Suprapubic skin (tissue), 4 donors: ENCODE measurements around the gene ST6GALNAC1. TPM values are rescaled to one million over a fixed set of nuclear protein-coding genes. Genes with fewer than 3 reads are reported as not detected.

ENCODE experiments used
- DNase-seq, 2 donors: peaks; one replicate each; pipeline ENCODE4 v3.0.0-alpha.2; 2019; ENCODE audit warnings: low spot score in 2 of 2
- H3K27ac ChIP-seq: fragments of 200-600 bp; sonication (generic); one replicate; pipeline ENCODE4 v1.5.1; 2019
- H3K27me3 ChIP-seq: fragments of 200-600 bp; sonication (generic); one replicate; pipeline ENCODE4 v1.5.1; 2019
- H3K36me3 ChIP-seq: fragments of 200-600 bp; sonication (generic); one replicate; pipeline ENCODE4 v1.5.1; 2019
- H3K4me1 ChIP-seq: fragments of 200-600 bp; sonication (generic); one replicate; pipeline ENCODE4 v1.5.1; 2019
- H3K4me3 ChIP-seq: fragments of 200-600 bp; sonication (generic); one replicate; pipeline ENCODE4 v1.5.1; 2019; ENCODE audit warnings: mild to moderate bottlenecking
- H3K9me3 ChIP-seq: fragments of 200-600 bp; sonication (generic); one replicate; pipeline ENCODE4 v1.5.1; 2019
- CTCF ChIP-seq, 2 donors: fragments of 200-600 bp in 1 of 2; fragments of 450-650 bp in 1 of 2; sonication (generic) in 1 of 2; IDR thresholded peaks; one replicate each; pipeline ENCODE4 v1.5.1; 2016 to 2019; ENCODE audit warnings: antibody characterized with exemption in 2 of 2, mild to moderate bottlenecking in 1 of 2, moderate library complexity in 1 of 2
- EP300 ChIP-seq: sonication (generic); formaldehyde crosslinking; IDR thresholded peaks from one replicate; pipeline ENCODE4 v1.6.1; 2017; ENCODE audit warnings: antibody characterized with exemption
- POLR2A ChIP-seq, 2 donors: fragments of 450-650 bp; IDR thresholded peaks; one replicate each; pipeline ENCODE4 v1.6.1; 2017; ENCODE audit warnings: antibody characterized with exemption in 2 of 2, mild to moderate bottlenecking in 2 of 2, moderate library complexity in 2 of 2
- POLR2AphosphoS5 ChIP-seq, 3 donors: sonication (generic); formaldehyde crosslinking; IDR thresholded peaks; one replicate each; pipeline ENCODE4 v1.6.1; 2017; ENCODE audit warnings: antibody characterized with exemption in 3 of 3
- WGBS: methylation state at CpG from one replicate; pipeline ENCODE4 v1.1.5; 2018; 5-methylcytosine and 5-hydroxymethylcytosine counted together
- total RNA-seq, 4 donors: library from RNA; depleted of rRNA; stranded (reverse); fragments of >200 nt; gene quantifications; one replicate each; pipeline ENCODE4 v1.1.0, GENCODE V29; 2016

The ST6GALNAC1 gene
- total RNA-seq, 4 donors from 2014 or later, result 0.38 to 3.7 (median 1.3) TPM

GRCh38 chr17:76601065-76601464 is 42.5 kb downstream of the ST6GALNAC1 start:
- no peaks in the 10 kb centered on the region for H3K27me3 ChIP-seq
- no peak for DNase-seq
- TF ChIP-seq POLR2AphosphoS5 (IDR thresholded peaks at IDR 0.05), result no peak
- no peak for TF ChIP-seq EP300
- no peak for TF ChIP-seq CTCF (IDR thresholded peaks at IDR 0.05)
- no peak overlapping the region for H3K4me3 ChIP-seq
- H3K36me3 ChIP-seq, result no peaks in the 10 kb centered on the region
- peak overlapping the region; percentile 68 for H3K27ac ChIP-seq
- peaks cover 51% of the 10 kb centered on the region for H3K4me1 ChIP-seq
- WGBS, result 65% methylated on average over 8 of the region's 8 CpGs
- H3K9me3 ChIP-seq, result no peaks in the 10 kb centered on the region

GRCh38 chr17:76599694-76600460 is 43.7 kb downstream of the ST6GALNAC1 start:
- Histone ChIP-seq H3K4me1 (peaks cover 51% of the 10 kb centered on the region), H3K36me3 (no peaks in the 10 kb centered on the region), H3K27ac (peak overlapping the region; percentile 68), H3K27me3 (no peaks in the 10 kb centered on the region), H3K9me3 (no peaks in the 10 kb centered on the region), H3K4me3 (no peak overlapping the region)
- DNase-seq, result no peak
- TF ChIP-seq CTCF (IDR thresholded peaks at IDR 0.05), result no peak
- no peak for TF ChIP-seq POLR2A (IDR thresholded peaks at IDR 0.05)
- no peak for TF ChIP-seq EP300
- no peak for TF ChIP-seq POLR2AphosphoS5 (IDR thresholded peaks at IDR 0.05)
- WGBS, result 53% methylated on average over 17 of the region's 17 CpGs

GRCh38 chr17:76598004-76598439 is 45.5 kb downstream of the ST6GALNAC1 start:
- Histone ChIP-seq H3K36me3 (no peaks in the 10 kb centered on the region), H3K27me3 (no peaks in the 10 kb centered on the region), H3K9me3 (no peaks in the 10 kb centered on the region), H3K27ac (peak overlapping the region; percentile 71), H3K4me1 (peaks cover 51% of the 10 kb centered on the region), H3K4me3 (no peak overlapping the region)
- no peak for TF ChIP-seq CTCF (IDR thresholded peaks at IDR 0.05)
- TF ChIP-seq POLR2A (IDR thresholded peaks at IDR 0.05), result no peak
- no peak for TF ChIP-seq POLR2AphosphoS5 (IDR thresholded peaks at IDR 0.05)
- TF ChIP-seq EP300, result no peak
- DNase-seq, result no peak
- 22% methylated on average over 2 of the region's 2 CpGs for WGBS

GRCh38 chr17:76597156-76598003 is 46.2 kb downstream of the ST6GALNAC1 start:
- peaks cover 50% of the 10 kb centered on the region for H3K4me1 ChIP-seq
- H3K9me3 ChIP-seq, result no peaks in the 10 kb centered on the region
- H3K27ac ChIP-seq, result peak overlapping the region; percentile 71
- TF ChIP-seq POLR2AphosphoS5 (IDR thresholded peaks at IDR 0.05) (peak in 1 of 3 donors; percentile 75), EP300 (no peak)
- WGBS, result 46% methylated on average over 12 of the region's 12 CpGs
- H3K4me3 ChIP-seq, result no peak overlapping the region
- H3K27me3 ChIP-seq, result no peaks in the 10 kb centered on the region
- no peaks in the 10 kb centered on the region for H3K36me3 ChIP-seq
- no peak for DNase-seq

- no peak overlapping the region for H3K4me3 ChIP-seq
- no peak for DNase-seq
- H3K27ac ChIP-seq, result no peak overlapping the region
- TF ChIP-seq POLR2A (IDR thresholded peaks at IDR 0.05), result no peak
- TF ChIP-seq POLR2AphosphoS5 (IDR thresholded peaks at IDR 0.05), result no peak
- no peak for TF ChIP-seq EP300
- no peak for TF ChIP-seq CTCF (IDR thresholded peaks at IDR 0.05)
- peaks cover 23% of the 10 kb centered on the region for H3K4me1 ChIP-seq
- WGBS, result 88% methylated on average over 3 of the region's 3 CpGs
- no peaks in the 10 kb centered on the region for H3K9me3 ChIP-seq
- H3K36me3 ChIP-seq, result no peaks in the 10 kb centered on the region
- H3K27me3 ChIP-seq, result no peaks in the 10 kb centered on the region
Measured at GRCh38 chr17:76594690-76595089, 48.9 kb downstream of the ST6GALNAC1 start.
